ENCODE data around the gene ZNF226. TPM values are rescaled to one million over a fixed set of nuclear protein-coding genes. Genes with fewer than 3 reads are reported as not detected.

Gene ZNF226
- total and polyA plus RNA-seq, 9 of the 15 experiments (the other 6 are each of a cell fraction or from before 2014, with no cell fraction given): 6.2 to 19.4 (median 9.3) TPM

DNA sequence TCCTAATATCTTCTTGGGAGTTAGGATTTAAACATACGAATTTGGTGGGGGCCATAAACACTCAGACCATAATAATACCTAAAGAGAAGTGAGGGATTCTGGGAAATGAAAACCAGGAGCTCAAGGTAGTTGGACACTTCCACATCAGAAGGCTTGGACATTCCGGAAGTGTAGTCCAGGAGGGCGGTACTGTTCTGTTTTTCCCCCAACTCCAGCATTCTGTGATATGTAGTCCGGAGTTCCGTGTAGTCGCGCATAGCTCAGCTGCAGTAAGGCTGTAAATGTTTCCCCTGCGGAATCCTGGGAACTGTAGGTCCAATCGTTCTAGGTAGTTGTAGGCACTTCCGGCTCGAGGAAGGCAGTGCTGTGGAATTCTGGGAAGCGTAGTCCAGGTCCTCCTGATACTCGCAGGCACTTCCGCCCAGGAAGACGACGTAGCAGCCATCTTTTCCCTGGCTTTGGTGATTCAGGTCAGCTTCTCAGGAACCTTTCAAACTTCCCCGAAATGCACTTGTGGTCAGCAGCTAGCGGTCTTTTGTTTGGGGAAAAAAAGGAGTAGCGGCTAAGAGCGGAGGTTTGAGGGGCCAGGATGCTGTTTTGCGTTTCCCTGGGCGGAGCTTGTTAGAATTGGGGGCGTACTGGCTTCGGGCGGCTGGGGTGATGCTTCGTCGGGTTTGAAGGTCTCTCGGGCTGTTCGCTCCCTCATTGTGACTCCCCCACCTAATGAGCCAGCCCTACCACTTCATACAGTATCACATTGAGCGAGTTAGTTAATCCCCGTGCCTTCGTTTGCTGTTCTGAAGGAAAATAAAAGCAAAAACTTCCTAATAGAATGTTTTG is at the start of gene ZNF226 (continued):
- TF ChIP-seq, protein P1, sequence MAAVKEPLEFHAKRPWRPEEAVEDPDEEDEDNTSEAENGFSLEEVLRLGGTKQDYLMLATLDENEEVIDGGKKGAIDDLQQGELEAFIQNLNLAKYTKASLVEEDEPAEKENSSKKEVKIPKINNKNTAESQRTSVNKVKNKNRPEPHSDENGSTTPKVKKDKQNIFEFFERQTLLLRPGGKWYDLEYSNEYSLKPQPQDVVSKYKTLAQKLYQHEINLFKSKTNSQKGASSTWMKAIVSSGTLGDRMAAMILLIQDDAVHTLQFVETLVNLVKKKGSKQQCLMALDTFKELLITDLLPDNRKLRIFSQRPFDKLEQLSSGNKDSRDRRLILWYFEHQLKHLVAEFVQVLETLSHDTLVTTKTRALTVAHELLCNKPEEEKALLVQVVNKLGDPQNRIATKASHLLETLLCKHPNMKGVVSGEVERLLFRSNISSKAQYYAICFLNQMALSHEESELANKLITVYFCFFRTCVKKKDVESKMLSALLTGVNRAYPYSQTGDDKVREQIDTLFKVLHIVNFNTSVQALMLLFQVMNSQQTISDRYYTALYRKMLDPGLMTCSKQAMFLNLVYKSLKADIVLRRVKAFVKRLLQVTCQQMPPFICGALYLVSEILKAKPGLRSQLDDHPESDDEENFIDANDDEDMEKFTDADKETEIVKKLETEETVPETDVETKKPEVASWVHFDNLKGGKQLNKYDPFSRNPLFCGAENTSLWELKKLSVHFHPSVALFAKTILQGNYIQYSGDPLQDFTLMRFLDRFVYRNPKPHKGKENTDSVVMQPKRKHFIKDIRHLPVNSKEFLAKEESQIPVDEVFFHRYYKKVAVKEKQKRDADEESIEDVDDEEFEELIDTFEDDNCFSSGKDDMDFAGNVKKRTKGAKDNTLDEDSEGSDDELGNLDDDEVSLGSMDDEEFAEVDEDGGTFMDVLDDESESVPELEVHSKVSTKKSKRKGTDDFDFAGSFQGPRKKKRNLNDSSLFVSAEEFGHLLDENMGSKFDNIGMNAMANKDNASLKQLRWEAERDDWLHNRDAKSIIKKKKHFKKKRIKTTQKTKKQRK (IDR thresholded peaks at IDR 0.05; ENCODE audit: borderline replicate concordance, low read depth, low read length): no peak
- TF ChIP-seq MED1 (CRISPR knock-in tag; IDR thresholded peaks at IDR 0.05; ENCODE audit: borderline replicate concordance) (no peak), GTF2F1 (IDR thresholded peaks at IDR 0.05; ENCODE audit: low read depth, low read length) (no peak), CEBPG (CRISPR knock-in tag; IDR thresholded peaks at IDR 0.05) (no peak), CEBPG (tag; conservative IDR thresholded peaks at IDR 0.05 in 1 of 2, IDR thresholded peaks at IDR 0.05 in 1 of 2) (no peak), RCOR1 (IDR thresholded peaks at IDR 0.05; ENCODE audit: borderline replicate concordance in 1 of 2, low read depth in 2 of 2, low read length in 2 of 2) (no peak), NBN (IDR thresholded peaks at IDR 0.05; ENCODE audit: low read depth) (no peak), NFATC3 (IDR thresholded peaks at IDR 0.05) (no peak), CTBP1 (IDR thresholded peaks at IDR 0.05; ENCODE audit: borderline replicate concordance) (peak; percentile 56; the same call in 1 of the 2 replicates), IFI16 (CRISPR knock-in tag; IDR thresholded peaks at IDR 0.05) (no peak), SUPT5H (IDR thresholded peaks at IDR 0.05) (peak; percentile 80), MCM5 (IDR thresholded peaks at IDR 0.05; ENCODE audit: low read depth) (no peak), POLR3G (IDR thresholded peaks at IDR 0.05; ENCODE audit: extremely low read depth, insufficient read length, insufficient replicate concordance) (no peak), POU5F1 (IDR thresholded peaks at IDR 0.05; ENCODE audit: borderline replicate concordance, low read depth, low read length, partially characterized antibody) (no peak), ZNF282 (CRISPR knock-in tag; IDR thresholded peaks at IDR 0.05) (no peak), MTF1 (CRISPR knock-in tag; IDR thresholded peaks at IDR 0.05; ENCODE audit: borderline replicate concordance) (no peak), NCOA6 (IDR thresholded peaks at IDR 0.05) (no peak), ATF1 (CRISPR knock-in tag; IDR thresholded peaks at IDR 0.05) (no peak), ATF1 (tag; IDR thresholded peaks at IDR 0.05) (peak; percentile 85)
- TF ChIP-seq, protein P2, sequence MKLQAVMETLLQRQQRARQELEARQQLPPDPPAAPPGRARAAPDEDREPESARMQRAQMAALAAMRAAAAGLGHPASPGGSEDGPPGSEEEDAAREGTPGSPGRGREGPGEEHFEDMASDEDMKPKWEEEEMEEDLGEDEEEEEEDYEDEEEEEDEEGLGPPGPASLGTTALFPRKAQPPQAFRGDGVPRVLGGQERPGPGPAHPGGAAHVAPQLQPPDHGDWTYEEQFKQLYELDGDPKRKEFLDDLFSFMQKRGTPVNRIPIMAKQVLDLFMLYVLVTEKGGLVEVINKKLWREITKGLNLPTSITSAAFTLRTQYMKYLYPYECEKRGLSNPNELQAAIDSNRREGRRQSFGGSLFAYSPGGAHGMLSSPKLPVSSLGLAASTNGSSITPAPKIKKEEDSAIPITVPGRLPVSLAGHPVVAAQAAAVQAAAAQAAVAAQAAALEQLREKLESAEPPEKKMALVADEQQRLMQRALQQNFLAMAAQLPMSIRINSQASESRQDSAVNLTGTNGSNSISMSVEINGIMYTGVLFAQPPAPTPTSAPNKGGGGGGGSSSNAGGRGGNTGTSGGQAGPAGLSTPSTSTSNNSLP (IDR thresholded peaks at IDR 0.05; ENCODE audit: borderline replicate concordance, low read depth, low read length): no peak
- TF ChIP-seq, protein P3, sequence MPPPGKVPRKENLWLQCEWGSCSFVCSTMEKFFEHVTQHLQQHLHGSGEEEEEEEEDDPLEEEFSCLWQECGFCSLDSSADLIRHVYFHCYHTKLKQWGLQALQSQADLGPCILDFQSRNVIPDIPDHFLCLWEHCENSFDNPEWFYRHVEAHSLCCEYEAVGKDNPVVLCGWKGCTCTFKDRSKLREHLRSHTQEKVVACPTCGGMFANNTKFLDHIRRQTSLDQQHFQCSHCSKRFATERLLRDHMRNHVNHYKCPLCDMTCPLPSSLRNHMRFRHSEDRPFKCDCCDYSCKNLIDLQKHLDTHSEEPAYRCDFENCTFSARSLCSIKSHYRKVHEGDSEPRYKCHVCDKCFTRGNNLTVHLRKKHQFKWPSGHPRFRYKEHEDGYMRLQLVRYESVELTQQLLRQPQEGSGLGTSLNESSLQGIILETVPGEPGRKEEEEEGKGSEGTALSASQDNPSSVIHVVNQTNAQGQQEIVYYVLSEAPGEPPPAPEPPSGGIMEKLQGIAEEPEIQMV (tag; conservative IDR thresholded peaks at IDR 0.05; ENCODE audit: low read depth): no peak
